ENCODE measurements around the gene NXPH2.

Gene NXPH2

GRCh38 chr2:138637061-138637460 lies 143.1 kb downstream of the NXPH2 start:
- H3K27ac ChIP-seq: no peak overlapping the region
- TF ChIP-seq, protein P1, sequence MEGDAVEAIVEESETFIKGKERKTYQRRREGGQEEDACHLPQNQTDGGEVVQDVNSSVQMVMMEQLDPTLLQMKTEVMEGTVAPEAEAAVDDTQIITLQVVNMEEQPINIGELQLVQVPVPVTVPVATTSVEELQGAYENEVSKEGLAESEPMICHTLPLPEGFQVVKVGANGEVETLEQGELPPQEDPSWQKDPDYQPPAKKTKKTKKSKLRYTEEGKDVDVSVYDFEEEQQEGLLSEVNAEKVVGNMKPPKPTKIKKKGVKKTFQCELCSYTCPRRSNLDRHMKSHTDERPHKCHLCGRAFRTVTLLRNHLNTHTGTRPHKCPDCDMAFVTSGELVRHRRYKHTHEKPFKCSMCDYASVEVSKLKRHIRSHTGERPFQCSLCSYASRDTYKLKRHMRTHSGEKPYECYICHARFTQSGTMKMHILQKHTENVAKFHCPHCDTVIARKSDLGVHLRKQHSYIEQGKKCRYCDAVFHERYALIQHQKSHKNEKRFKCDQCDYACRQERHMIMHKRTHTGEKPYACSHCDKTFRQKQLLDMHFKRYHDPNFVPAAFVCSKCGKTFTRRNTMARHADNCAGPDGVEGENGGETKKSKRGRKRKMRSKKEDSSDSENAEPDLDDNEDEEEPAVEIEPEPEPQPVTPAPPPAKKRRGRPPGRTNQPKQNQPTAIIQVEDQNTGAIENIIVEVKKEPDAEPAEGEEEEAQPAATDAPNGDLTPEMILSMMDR (conservative IDR thresholded peaks at IDR 0.05): no peak

GRCh38 chr2:138633049-138633448 lies 147.1 kb downstream of the NXPH2 start:
- TF ChIP-seq, protein P1 (conservative IDR thresholded peaks at IDR 0.05): no peak
- H3K27ac ChIP-seq: no peak overlapping the region

GRCh38 chr2:138632066-138632620 lies 148.0 kb downstream of the NXPH2 start:
- no peak overlapping the region for H3K27ac ChIP-seq
- TF ChIP-seq, protein P1 (conservative IDR thresholded peaks at IDR 0.05): no peak

DNA sequence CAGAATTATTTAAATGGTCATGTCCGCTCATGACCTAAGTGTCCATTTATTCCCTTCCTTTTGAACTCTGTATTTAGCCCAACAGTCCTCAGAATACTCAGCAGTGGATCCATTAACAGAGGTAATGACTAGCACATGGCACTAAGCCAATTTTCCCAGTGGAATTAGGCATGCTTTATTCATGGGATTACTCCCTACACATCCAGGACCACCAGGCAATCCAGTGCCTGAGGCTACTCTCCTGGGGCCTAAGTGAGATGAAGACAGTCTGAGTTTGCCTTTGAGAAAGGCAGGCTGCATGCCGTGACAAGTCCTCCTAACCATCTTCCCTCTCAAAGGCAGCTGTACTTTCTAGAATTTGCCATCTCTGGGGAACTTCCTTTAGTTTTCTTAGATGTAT lies 150.0 kb downstream of the NXPH2 start:
- TF ChIP-seq, protein P1 (conservative IDR thresholded peaks at IDR 0.05): no peak
- H3K27ac ChIP-seq: no peak overlapping the region

- H3K27ac ChIP-seq: no peak overlapping the region
- TF ChIP-seq, protein P1 (conservative IDR thresholded peaks at IDR 0.05): no peak
These were observed 154.0 kb downstream of the NXPH2 start for GRCh38 chr2:138626148-138626547.

DNA sequence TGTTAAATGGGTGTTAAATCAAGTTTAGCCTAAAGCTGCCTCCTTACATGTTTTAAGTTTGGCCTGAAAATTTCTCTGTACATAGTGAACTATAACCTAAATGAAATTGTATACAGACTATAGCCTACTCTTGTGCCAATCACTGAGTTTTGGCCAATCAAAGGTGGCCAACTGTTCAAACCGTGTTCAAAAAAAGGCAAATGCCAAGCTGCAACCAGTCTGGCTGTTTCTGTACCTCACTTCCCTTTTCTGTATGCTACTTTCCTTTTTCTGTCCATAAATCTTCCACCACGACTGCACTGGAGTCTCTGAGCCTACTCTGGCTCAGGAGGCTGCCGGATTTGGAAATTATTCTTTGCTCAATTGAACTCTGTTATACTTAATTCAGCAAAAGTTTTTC lies 157.6 kb downstream of the NXPH2 start:
- no peak overlapping the region for H3K27ac ChIP-seq
- TF ChIP-seq, protein P1 (conservative IDR thresholded peaks at IDR 0.05): no peak

GRCh38 chr2:138621139-138621538 lies 159.1 kb downstream of the NXPH2 start:
- TF ChIP-seq, protein P1 (conservative IDR thresholded peaks at IDR 0.05): no peak
- no peak overlapping the region for H3K27ac ChIP-seq
